ENCODE results near the gene INCENP.

Gene INCENP

GRCh38 chr11:62123669-62124185 is at the start of gene INCENP:
TSS of gene INCENP (plus strand) at chr11:62124011. CDS start at chr11:62128162, 4,151 bp downstream.
- H3K9me2 ChIP-seq (replicated peaks; ENCODE audit: insufficient read depth, low read length), result no peaks in the 10 kb centered on the region
- H3K27ac ChIP-seq (ENCODE audit: low read depth, low read length), result peak within 1 kb of the TSS; percentile 74

GRCh38 chr11:62075438-62075837 is 48.4 kb upstream of the INCENP start:
- no peaks in the 10 kb centered on the region for H4K20me1 ChIP-seq (ENCODE audit: low read depth, low read length)
- no peak overlapping the region for H3K4me3 ChIP-seq (ENCODE audit: insufficient read depth, low read length, poor library complexity, severe bottlenecking)
- no peaks in the 10 kb centered on the region for H3K9me3 ChIP-seq (ENCODE audit: insufficient read depth, low read length)
- no peaks in the 10 kb centered on the region for H3K79me2 ChIP-seq (ENCODE audit: insufficient read depth, low read length)
- TF ChIP-seq CTCF (IDR thresholded peaks at IDR 0.05; ENCODE audit: insufficient read depth, low read length, poor library complexity, severe bottlenecking), result no peak
- H3F3A ChIP-seq (ENCODE audit: insufficient read depth), result no peaks in the 10 kb centered on the region
- H3K9me2 ChIP-seq (replicated peaks; ENCODE audit: insufficient read depth, low read length), result no peaks in the 10 kb centered on the region
- no peak overlapping the region for H3K27ac ChIP-seq (ENCODE audit: low read depth, low read length)
- no peak overlapping the region for H2AFZ ChIP-seq (ENCODE audit: low read depth, low read length, severe bottlenecking)
- no peaks in the 10 kb centered on the region for H3K27me3 ChIP-seq (ENCODE audit: low read length)
- H3K4me2 ChIP-seq (ENCODE audit: low read depth, low read length, poor library complexity, severe bottlenecking), result no peak overlapping the region
- no peaks in the 10 kb centered on the region for H3K36me3 ChIP-seq (ENCODE audit: low read length)
- H3K9ac ChIP-seq (ENCODE audit: low read length), result no peak overlapping the region

More at GRCh38 chr11:62123669-62124185, at the start of gene INCENP:
- TF ChIP-seq EZH2phosphoT487 (conservative IDR thresholded peaks at IDR 0.05; ENCODE audit: low read length), result no peak
- TF ChIP-seq CTCF (IDR thresholded peaks at IDR 0.05; ENCODE audit: insufficient read depth, low read length, poor library complexity, severe bottlenecking), result no peak
- Histone ChIP-seq H3F3A (ENCODE audit: insufficient read depth) (0 out of 2 replicates have a peak, but pooled peaks cover 3% of the 10 kb centered on the region), H4K20me1 (ENCODE audit: low read depth, low read length) (peaks cover 3% of the 10 kb centered on the region; the same call in 1 of the 2 replicates), H3K36me3 (ENCODE audit: low read length) (no peaks in the 10 kb centered on the region), H3K9me3 (ENCODE audit: insufficient read depth, low read length) (no peaks in the 10 kb centered on the region), H2AFZ (ENCODE audit: low read depth, low read length, severe bottlenecking) (peak within 1 kb of the TSS; percentile 43), H3K4me3 (ENCODE audit: insufficient read depth, low read length, poor library complexity, severe bottlenecking) (peak within 1 kb of the TSS; percentile 83), H3K4me2 (ENCODE audit: low read depth, low read length, poor library complexity, severe bottlenecking) (peak within 1 kb of the TSS; percentile 80), H3K9ac (ENCODE audit: low read length) (peak within 1 kb of the TSS; percentile 94), H3K79me2 (ENCODE audit: insufficient read depth, low read length) (peaks cover 49% of the 10 kb centered on the region), H3K27me3 (ENCODE audit: low read length) (no peaks in the 10 kb centered on the region)

- Histone ChIP-seq H3K4me2 (ENCODE audit: low read depth, low read length, poor library complexity, severe bottlenecking) (no peak overlapping the region), H4K20me1 (ENCODE audit: low read depth, low read length) (no peaks in the 10 kb centered on the region), H3K4me3 (ENCODE audit: insufficient read depth, low read length, poor library complexity, severe bottlenecking) (no peak overlapping the region), H3K27ac (ENCODE audit: low read depth, low read length) (no peak overlapping the region), H3K79me2 (ENCODE audit: insufficient read depth, low read length) (no peaks in the 10 kb centered on the region), H3F3A (ENCODE audit: insufficient read depth) (no peaks in the 10 kb centered on the region), H3K9me3 (ENCODE audit: insufficient read depth, low read length) (no peaks in the 10 kb centered on the region), H3K9ac (ENCODE audit: low read length) (no peak overlapping the region), H3K9me2 (replicated peaks; ENCODE audit: insufficient read depth, low read length) (no peaks in the 10 kb centered on the region), H3K27me3 (ENCODE audit: low read length) (no peaks in the 10 kb centered on the region), H3K36me3 (ENCODE audit: low read length) (no peaks in the 10 kb centered on the region), H2AFZ (ENCODE audit: low read depth, low read length, severe bottlenecking) (no peak overlapping the region)
- TF ChIP-seq CTCF (IDR thresholded peaks at IDR 0.05; ENCODE audit: insufficient read depth, low read length, poor library complexity, severe bottlenecking), result no peak
- no peak for TF ChIP-seq EZH2phosphoT487 (conservative IDR thresholded peaks at IDR 0.05; ENCODE audit: low read length)
These were observed 46.7 kb upstream of the INCENP start for GRCh38 chr11:62077132-62077531.
